RWPE2 (cell line): Measurements from ENCODE around the gene GNA14.
"Not testable (repeated sequence)": the region's sequence is repeated elsewhere in the genome, so short reads cannot be mapped to it uniquely, and the experiment has no call there.

Source experiments
- ATAC-seq: fragments of 200-7000 bp; cut with Tn5 transposase; 3 replicates; pipeline ENCODE4 v1.9.1; 2021; ENCODE audit warnings: low read depth
- DNase-seq: peaks from one replicate; pipeline ENCODE4 v3.0.0-alpha.2; 2020; ENCODE audit warnings: low spot score
- H3K27ac ChIP-seq: fragments of 450-650 bp; 2 replicates; pipeline ENCODE4 v1.5.1; 2017; ENCODE audit warnings: mild to moderate bottlenecking; ENCODE audit not compliant: poor library complexity, severe bottlenecking
- H3K27me3 ChIP-seq: fragments of 250-450 bp; sonication (Bioruptor Pico); 2 replicates; pipeline ENCODE4 v1.5.1; 2021; ENCODE audit warnings: mild to moderate bottlenecking, moderate library complexity; ENCODE audit not compliant: insufficient read depth, poor library complexity, severe bottlenecking
- H3K36me3 ChIP-seq: fragments of 250-450 bp; sonication (Bioruptor Pico); 2 replicates; pipeline ENCODE4 v1.5.1; 2020; ENCODE audit warnings: low read depth, mild to moderate bottlenecking, moderate library complexity
- H3K4me1 ChIP-seq: fragments of 250-450 bp; sonication (Bioruptor Pico); 2 replicates; pipeline ENCODE4 v1.5.1; 2021; ENCODE audit warnings: mild to moderate bottlenecking, moderate library complexity; ENCODE audit not compliant: insufficient read depth, poor library complexity, severe bottlenecking
- H3K4me3 ChIP-seq: fragments of 250-450 bp; sonication (Bioruptor Pico); 2 replicates; pipeline ENCODE4 v1.5.1; 2021; ENCODE audit warnings: mild to moderate bottlenecking, moderate library complexity; ENCODE audit not compliant: severe bottlenecking
- H3K9me3 ChIP-seq: fragments of 250-450 bp; sonication (Bioruptor Pico); 2 replicates; pipeline ENCODE4 v1.5.1; 2021; ENCODE audit warnings: mild to moderate bottlenecking, moderate library complexity; ENCODE audit not compliant: severe bottlenecking
- TF ChIP-seq, protein P1 (sequence below): fragments of 450-650 bp; IDR thresholded peaks from one replicate; pipeline ENCODE4 v1.5.1; 2017; ENCODE audit warnings: mild to moderate bottlenecking, moderate library complexity; ENCODE audit not compliant: poor library complexity, severe bottlenecking

GNA14 gene

DNA sequence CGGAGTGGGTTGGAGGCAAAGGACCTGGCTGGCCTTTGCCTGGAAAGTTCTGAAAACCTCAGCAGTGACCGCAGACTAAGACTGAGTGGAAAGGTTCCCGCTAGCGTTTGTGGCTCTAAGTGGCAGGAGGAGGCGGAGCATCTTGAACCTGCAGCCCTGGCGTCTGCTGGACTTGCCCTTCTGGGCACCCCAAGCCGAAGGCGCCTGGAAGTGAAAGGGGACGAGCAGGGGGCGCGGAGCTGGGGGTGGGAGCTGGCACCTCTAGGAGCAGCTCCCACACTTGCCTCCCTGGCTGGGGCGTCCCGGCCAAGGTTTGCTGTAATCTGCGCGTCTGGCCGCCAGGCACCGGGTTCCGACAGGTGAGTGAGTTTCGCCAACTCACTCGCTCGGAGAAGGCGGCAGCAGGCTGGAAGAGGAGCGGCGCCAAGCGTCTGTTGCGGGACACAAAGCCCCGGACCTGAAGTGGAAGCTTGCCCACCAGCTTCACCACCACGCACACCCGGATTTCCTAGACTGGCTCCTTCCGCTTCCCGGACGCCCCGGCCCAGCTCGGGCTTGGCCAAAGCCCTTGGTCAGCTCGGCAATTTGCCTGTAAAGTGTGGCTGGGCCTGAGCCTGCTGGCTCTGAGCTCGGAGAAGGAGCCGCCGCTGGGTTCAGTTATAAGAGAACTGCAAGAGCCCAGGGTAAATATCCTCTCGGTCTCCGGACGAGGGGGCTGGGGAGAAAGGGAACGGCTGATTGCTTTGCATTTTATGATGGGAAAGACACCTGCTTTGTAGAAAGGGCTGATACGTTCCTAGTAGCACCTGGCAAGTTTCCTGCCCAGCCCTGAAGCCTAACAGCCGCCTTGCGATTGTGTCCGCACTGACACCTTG lies at the start of gene GNA14:
Gene GNA14, minus strand, starts transcription at position 89 of the 875 bp plus-strand sequence. CDS start 529 bp downstream, outside the sequence.
- Histone ChIP-seq H3K36me3 (no peaks in the 10 kb centered on the region), H3K9me3 (no peaks in the 10 kb centered on the region), H3K27ac (no peak within 1 kb of the TSS), H3K27me3 (peaks cover 28% of the 10 kb centered on the region), H3K4me1 (no peaks in the 10 kb centered on the region), H3K4me3 (peak within 1 kb of the TSS; percentile 20)
- ATAC-seq, result peak; percentile 85
- TF ChIP-seq, protein P1, sequence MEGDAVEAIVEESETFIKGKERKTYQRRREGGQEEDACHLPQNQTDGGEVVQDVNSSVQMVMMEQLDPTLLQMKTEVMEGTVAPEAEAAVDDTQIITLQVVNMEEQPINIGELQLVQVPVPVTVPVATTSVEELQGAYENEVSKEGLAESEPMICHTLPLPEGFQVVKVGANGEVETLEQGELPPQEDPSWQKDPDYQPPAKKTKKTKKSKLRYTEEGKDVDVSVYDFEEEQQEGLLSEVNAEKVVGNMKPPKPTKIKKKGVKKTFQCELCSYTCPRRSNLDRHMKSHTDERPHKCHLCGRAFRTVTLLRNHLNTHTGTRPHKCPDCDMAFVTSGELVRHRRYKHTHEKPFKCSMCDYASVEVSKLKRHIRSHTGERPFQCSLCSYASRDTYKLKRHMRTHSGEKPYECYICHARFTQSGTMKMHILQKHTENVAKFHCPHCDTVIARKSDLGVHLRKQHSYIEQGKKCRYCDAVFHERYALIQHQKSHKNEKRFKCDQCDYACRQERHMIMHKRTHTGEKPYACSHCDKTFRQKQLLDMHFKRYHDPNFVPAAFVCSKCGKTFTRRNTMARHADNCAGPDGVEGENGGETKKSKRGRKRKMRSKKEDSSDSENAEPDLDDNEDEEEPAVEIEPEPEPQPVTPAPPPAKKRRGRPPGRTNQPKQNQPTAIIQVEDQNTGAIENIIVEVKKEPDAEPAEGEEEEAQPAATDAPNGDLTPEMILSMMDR, result peak; percentile 7
- DNase-seq, result no peak

DNA sequence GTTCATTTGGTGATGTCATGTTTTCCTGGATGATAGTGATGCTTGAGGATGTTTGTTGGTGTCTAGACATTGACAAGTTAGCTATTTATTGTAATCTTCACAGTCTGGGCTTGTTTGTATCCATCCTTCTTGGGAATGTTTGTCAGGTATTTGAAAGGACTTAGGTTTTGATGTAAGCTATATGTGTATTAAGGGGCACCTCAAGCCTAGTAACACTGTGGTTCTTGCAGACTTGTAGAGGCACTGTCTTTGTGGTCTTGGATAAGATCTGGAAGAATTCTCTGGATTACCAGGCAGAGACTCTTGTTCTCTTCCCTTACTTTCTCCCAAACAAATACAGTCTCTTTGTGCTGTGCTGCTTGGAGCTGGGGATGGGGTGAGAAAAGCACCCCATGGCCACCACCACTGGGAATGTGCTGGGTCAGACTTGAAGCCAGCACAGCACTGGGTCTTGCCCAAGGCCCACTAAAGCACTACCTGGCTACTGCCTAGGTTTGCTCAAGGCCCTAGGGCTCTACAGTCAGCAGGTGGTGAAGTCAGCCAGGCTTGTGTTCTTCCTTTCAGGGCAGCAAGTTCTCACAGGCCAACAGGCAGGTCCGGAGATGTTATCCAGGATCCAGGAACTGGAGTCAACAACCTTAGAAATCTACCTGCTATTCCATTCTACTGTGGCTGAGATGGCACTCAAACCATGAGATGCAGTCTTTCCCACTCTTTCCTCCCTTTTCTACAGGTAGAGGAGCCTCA lies 49.3 kb upstream of the GNA14 start:
- TF ChIP-seq, protein P1, result no peak
- Histone ChIP-seq H3K4me3 (no peak overlapping the region), H3K27ac (no peak overlapping the region), H3K36me3 (no peaks in the 10 kb centered on the region), H3K9me3 (no peaks in the 10 kb centered on the region), H3K4me1 (no peaks in the 10 kb centered on the region), H3K27me3 (no peaks in the 10 kb centered on the region)
- DNase-seq, result no peak
- ATAC-seq, result 0 out of 3 replicates have a peak, but pooled peaks have one; percentile 21

DNA sequence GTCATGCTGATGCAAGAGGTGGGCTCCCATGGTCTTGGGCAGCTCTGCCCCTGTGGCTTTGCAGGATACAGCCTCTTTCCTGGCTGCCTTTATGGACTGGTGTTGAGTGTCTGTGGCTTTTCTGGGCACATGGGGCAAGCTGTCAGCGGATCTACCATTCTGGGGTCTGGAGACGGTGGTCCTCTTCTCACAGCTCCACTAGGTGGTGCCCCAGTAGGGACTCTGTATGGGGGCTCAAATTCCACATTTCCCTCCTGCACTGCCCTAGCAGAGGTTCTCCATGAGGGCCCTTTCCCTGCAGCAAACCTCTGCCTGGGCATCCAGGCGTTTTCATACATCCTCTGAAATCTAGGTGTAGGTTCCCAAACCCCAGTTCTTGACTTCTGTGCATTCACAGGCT lies 42.6 kb upstream of the GNA14 start:
- not testable (repeated sequence) for H3K4me3 ChIP-seq, H3K36me3 ChIP-seq, ATAC-seq, H3K27ac ChIP-seq, H3K4me1 ChIP-seq, H3K9me3 ChIP-seq, DNase-seq, H3K27me3 ChIP-seq

DNA sequence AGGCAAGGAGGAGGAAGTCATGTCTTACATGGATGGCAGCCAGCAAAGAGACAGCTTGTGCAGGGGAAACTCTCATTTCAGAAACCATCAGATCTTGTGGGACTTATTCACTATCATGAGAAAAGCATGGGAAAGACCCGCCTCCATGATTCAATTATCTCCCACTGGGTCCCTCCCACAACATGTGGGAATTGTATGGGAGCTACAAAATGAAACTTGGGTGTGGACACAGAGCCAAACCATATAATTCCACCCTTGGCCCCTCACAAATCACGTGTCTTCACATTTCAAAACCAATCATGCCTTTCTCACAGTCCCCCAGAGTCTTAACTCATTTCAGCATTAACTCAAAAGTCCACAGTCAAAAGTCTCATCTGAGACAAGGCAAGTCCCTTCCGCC lies 42.0 kb upstream of the GNA14 start:
- H3K27ac ChIP-seq, H3K9me3 ChIP-seq, H3K27me3 ChIP-seq, DNase-seq, H3K4me3 ChIP-seq, H3K4me1 ChIP-seq, H3K36me3 ChIP-seq, ATAC-seq: not testable (repeated sequence)

DNA sequence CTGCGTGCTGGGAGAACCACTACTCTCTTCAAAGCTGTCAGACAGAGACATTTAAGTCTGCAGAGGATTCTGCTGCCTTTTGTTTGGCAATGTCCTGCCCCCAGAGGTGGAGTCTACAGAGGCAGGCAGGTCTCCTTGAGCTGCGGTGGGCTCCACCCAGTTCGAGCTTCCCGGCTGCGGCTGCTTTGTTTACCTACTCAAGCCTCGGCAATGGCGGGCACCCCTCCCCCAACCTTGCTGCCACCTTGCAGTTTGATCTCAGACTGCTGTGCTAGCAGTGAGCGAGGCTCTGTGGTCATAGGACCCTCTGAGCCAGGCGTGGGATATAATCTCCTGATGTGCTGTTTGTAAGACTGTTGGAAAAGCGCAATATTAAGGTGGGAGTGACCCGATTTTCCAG lies 39.6 kb upstream of the GNA14 start:
- not testable (repeated sequence) for H3K27me3 ChIP-seq, H3K4me3 ChIP-seq, H3K9me3 ChIP-seq, H3K36me3 ChIP-seq, H3K27ac ChIP-seq, ATAC-seq, DNase-seq, H3K4me1 ChIP-seq

DNA sequence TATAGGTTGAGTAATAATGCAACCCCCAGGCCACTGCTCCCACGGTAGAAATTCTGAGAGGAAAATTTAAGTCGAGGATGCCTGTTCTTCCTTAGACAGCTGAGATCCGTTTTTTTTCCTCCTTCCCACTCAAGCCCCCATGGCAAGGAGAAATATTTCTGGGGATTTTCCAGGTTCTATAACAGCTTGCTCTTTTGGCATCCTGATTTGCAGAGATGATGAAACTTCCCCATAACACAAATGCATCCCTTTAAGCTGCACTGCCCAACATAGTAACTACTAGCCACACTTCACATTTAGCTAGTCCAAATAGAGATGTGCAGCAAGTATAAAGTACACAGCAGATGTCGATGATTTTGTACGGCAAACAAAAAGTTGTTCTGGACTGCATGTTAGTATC lies 32.5 kb upstream of the GNA14 start:
- no peaks in the 10 kb centered on the region for H3K9me3 ChIP-seq
- no peaks in the 10 kb centered on the region for H3K4me1 ChIP-seq
- ATAC-seq (no peak), DNase-seq (no peak)
- TF ChIP-seq, protein P1, result no peak
- no peaks in the 10 kb centered on the region for H3K27me3 ChIP-seq
- no peak overlapping the region for H3K4me3 ChIP-seq
- no peaks in the 10 kb centered on the region for H3K36me3 ChIP-seq
- no peak overlapping the region for H3K27ac ChIP-seq
